CD4-positive, CD25-positive, alpha-beta regulatory T cell (primary cell): ENCODE data around the gene PCNA. TPM values are rescaled to one million over a fixed set of nuclear protein-coding genes. Genes with fewer than 3 reads are reported as not detected.

Experiments
- ATAC-seq, 2 donors: fragments of 150-1000 bp; cut with Tn5 transposase; one replicate each; pipeline ENCODE4 v1.10.0; 2021; ENCODE audit warnings: low read depth in 2 of 2, moderate number of reproducible peaks in 2 of 2, moderate library complexity in 1 of 2
- DNase-seq, 3 donors: peaks; one replicate each; pipeline versions ENCODE4 v3.0.0 to v3.0.0-alpha.2; 2012 to 2022; ENCODE audit warnings: mixed read lengths in 1 of 3
- H3K27ac ChIP-seq: one replicate; pipeline ENCODE4 v1.7.0; 2013; ENCODE audit warnings: mild to moderate bottlenecking, low read length; ENCODE audit not compliant: insufficient read depth, poor library complexity, severe bottlenecking
- H3K27me3 ChIP-seq: one replicate; pipeline ENCODE4 v1.7.0; 2013; ENCODE audit warnings: low read length; ENCODE audit not compliant: control insufficient read depth, insufficient read depth
- H3K36me3 ChIP-seq: one replicate; pipeline ENCODE4 v1.7.0; 2013; ENCODE audit warnings: mild to moderate bottlenecking, low read length, moderate library complexity; ENCODE audit not compliant: control insufficient read depth, insufficient read depth
- H3K4me1 ChIP-seq: 2 replicates; pipeline ENCODE4 v1.7.0; 2013; ENCODE audit warnings: mild to moderate bottlenecking, low read length; ENCODE audit not compliant: insufficient read depth, control insufficient read depth, poor library complexity, severe bottlenecking
- H3K4me3 ChIP-seq: one replicate; pipeline ENCODE4 v1.7.0; 2013; ENCODE audit warnings: low read depth, mild to moderate bottlenecking, low read length, moderate library complexity
- H3K9me3 ChIP-seq, 2 experiments: 1 replicate in 1 of 2; 2 replicates in 1 of 2; pipeline ENCODE4 v1.7.0; 2013; ENCODE audit warnings: low read length in 2 of 2, mild to moderate bottlenecking in 1 of 2, moderate library complexity in 1 of 2; ENCODE audit not compliant: control insufficient read depth in 2 of 2
- H3K27ac Mint-ChIP-seq, 3 donors: one replicate each; pipeline ENCODE4 v1.8.0; 2020 to 2022; ENCODE audit warnings: mild to moderate bottlenecking in 3 of 3, mixed read lengths in 3 of 3, moderate library complexity in 2 of 3
- H3K27me3 Mint-ChIP-seq: one replicate; pipeline ENCODE4 v1.8.0; 2022; ENCODE audit warnings: mild to moderate bottlenecking, mixed read lengths
- H3K36me3 Mint-ChIP-seq: one replicate; pipeline ENCODE4 v1.8.0; 2020; ENCODE audit warnings: mixed read lengths
- H3K4me1 Mint-ChIP-seq, 4 donors: one replicate each; pipeline ENCODE4 v1.8.0; 2020 to 2022; ENCODE audit warnings: mixed read lengths in 4 of 4, mild to moderate bottlenecking in 1 of 4
- H3K4me3 Mint-ChIP-seq, 4 donors: one replicate each; pipeline ENCODE4 v1.8.0; 2020 to 2022; ENCODE audit warnings: mild to moderate bottlenecking in 4 of 4, mixed read lengths in 4 of 4, moderate library complexity in 3 of 4
- H3K9me3 Mint-ChIP-seq, 7 donors: one replicate each; pipeline ENCODE4 v1.8.0; 2020 to 2022; ENCODE audit warnings: mixed read lengths in 7 of 7, mild to moderate bottlenecking in 3 of 7, moderate library complexity in 2 of 7
- polyA plus RNA-seq, 4 donors: library from polyadenylated mRNA; unstranded; fragments of 300-500 nt; fragmentation: Illumina TruSeq; gene quantifications; one replicate each; pipeline ENCODE4 v1.2.3, GENCODE V29; 2021
- total RNA-seq: library from RNA; stranded (reverse); gene quantifications from one replicate; pipeline ENCODE4 v1.2.3, GENCODE V29; 2022

PCNA gene
- total and polyA plus RNA-seq, 5 donors from 2014 or later = 33.0 to 89.9 (median 71.2) TPM

DNA sequence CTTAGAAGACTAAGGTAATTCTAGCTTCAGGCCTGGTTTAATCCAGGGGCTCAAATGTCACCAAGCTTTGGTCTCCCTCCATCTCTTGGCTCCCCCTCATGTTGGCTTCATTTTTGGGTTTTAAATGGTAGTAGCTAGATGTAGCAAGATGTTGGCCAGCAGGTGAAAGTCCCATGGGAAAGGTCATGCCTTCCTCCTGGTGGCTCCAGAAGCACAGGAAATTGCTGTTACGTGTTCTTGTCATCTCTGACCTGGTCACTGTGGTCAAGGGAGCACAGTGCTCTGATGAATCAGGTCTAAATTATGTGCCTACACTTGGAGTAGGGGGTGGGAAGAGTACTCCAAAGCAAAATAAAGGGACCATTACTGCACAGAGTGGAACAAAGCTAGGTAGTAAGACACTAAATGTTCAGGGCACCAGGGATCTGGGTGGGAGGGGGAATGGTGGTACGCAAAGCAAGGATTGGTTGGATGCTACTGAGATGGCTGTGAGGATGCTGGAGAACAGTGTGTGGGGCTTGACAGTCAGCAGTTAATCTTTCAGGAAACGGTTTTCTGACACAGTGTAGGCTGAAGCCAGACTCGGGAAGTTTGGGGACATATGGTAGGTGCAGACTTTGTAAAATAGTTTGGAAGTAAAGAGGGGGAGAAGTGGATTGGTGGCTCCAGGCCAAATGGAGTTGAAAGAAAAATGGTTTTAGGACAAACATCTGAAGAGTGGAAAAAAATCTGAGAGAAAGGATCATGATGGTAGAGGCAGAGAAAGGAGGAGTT lies 37.1 kb upstream of the PCNA start:
- peaks cover 32 to 79% (median 75%) of the 10 kb centered on the region in 4 donors for H3K4me1 Mint-ChIP-seq

DNA sequence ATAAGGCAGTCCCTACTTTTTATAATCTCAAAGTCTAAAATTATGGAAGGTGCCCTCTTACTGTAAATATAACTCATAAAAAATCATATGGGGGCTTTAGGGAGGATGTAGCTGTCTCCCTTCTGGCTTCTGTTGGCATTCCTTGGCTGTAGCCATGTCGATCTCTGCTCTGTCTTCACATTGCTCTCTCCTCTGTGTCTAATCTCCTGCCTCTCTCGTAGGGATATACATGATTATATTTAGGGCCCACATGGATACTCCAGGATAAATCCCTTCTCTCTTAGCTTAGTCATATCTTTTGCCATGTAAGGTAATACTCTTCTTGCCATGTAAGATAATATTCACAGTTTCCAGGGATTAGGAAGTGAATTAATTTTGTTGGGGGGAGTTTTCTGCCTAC lies 35.6 kb upstream of the PCNA start:
- Mint-ChIP-seq H3K36me3 (peaks cover 22% of the 10 kb centered on the region), H3K27ac (peak overlapping the region in 1 of 3 donors; percentile 77), H3K4me1 (peaks cover 32 to 71% (median 67%) of the 10 kb centered on the region in 4 donors), H3K27me3 (no peaks in the 10 kb centered on the region), H3K4me3 (peak overlapping the region in 1 of 4 donors; percentile 4), H3K9me3 (peaks cover 0 to 2% (median 0%) of the 10 kb centered on the region in 7 donors)
- Histone ChIP-seq H3K27me3 (no peaks in the 10 kb centered on the region), H3K4me1 (peaks cover 1% of the 10 kb centered on the region), H3K9me3 (no peaks in the 10 kb centered on the region), H3K27ac (no peak overlapping the region), H3K4me3 (no peak overlapping the region), H3K36me3 (peaks cover 2% of the 10 kb centered on the region)
- no peak for DNase-seq
- ATAC-seq = no peak

More for the DNA sequence above, 37.1 kb upstream of the PCNA start:
- ATAC-seq (no peak), DNase-seq (no peak)
- Mint-ChIP-seq H3K9me3 (peaks cover 0 to 2% (median 0%) of the 10 kb centered on the region in 7 donors), H3K4me3 (no peak overlapping the region), H3K27ac (peak overlapping the region in 2 of 3 donors; percentile 77 to 89), H3K36me3 (peaks cover 18% of the 10 kb centered on the region), H3K27me3 (no peaks in the 10 kb centered on the region)
- no peaks in the 10 kb centered on the region for H3K9me3 ChIP-seq
- H3K4me3 ChIP-seq = no peak overlapping the region
- H3K36me3 ChIP-seq = peaks cover 2% of the 10 kb centered on the region
- peaks cover 4% of the 10 kb centered on the region for H3K4me1 ChIP-seq
- H3K27ac ChIP-seq = no peak overlapping the region
- no peaks in the 10 kb centered on the region for H3K27me3 ChIP-seq

DNA sequence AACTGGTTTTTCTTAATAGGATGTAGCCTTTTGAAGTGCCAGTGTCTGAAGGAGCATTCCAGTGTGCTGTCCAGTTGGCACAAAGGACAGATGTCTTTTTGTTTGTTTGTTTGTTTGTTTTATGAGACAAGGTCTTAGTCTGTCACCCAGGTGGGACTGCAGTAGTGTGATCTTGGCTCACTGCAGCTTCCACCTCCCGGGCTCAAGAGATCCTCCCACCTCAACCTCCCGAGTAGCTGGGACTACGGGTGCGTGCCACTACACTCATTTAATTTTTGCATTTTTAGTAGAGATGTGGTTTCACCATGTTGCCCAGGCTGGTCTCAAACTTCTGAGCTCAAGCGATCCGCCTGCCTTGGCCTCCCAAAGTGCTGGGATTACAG lies 34.8 kb upstream of the PCNA start:
- H3K4me1 Mint-ChIP-seq = peaks cover 28 to 76% (median 64%) of the 10 kb centered on the region in 4 donors

DNA sequence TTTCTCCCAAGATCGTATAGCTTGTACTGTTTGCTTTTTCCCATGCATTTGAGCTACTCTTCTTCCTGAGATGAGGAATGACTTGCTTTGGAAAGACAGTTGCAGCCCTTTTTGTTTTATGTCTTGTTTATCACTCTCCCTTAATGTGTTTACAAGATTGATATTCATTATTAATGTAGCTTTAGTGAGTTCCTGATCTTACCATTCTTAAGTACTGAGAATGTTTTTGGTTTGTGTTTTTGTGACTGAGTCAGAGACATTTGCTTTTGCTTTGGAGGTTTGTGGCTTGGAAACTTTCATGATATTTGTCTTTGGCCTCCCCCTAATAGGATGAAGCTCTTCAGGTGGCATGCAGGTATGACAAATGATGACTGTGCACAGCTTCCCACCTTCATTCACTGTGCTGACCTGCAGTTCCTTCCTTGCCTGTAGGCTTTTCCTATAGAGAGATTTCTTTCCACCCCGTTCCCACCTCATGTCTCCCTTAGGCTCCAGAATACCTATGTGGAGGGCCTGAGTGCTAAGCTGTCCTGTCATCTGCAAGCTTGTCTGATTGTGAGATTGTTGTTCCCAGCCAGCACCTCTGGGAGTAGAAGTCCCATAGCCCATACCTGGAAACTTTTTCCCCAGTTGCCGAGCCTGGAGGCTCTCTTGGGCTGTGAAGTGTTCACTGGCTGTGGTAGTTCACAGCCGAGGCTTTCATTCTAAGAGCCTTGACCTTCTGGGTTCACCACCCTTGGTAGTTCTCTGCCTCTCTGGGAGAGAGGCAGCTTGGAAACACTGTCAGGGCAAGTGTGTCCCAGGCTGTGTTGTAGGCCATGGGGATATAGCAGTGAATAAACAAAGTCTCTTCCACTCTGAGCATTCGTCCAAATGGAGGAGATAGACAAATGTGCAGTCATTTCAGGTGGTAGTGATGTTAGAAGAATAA lies 34.1 kb upstream of the PCNA start:
- ATAC-seq (no peak), DNase-seq (peak in 1 of 3 donors; percentile 5)
- peaks cover 22% of the 10 kb centered on the region for H3K36me3 Mint-ChIP-seq
- Histone ChIP-seq H3K27ac (no peak overlapping the region), H3K9me3 (no peaks in the 10 kb centered on the region), H3K27me3 (no peaks in the 10 kb centered on the region), H3K36me3 (peaks cover 2% of the 10 kb centered on the region), H3K4me3 (no peak overlapping the region), H3K4me1 (no peaks in the 10 kb centered on the region)
- peak overlapping the region in 1 of 3 donors; percentile 17 for H3K27ac Mint-ChIP-seq
- H3K27me3 Mint-ChIP-seq = no peaks in the 10 kb centered on the region
- peaks cover 30 to 80% (median 64%) of the 10 kb centered on the region in 4 donors for H3K4me1 Mint-ChIP-seq
- no peak overlapping the region for H3K4me3 Mint-ChIP-seq
- peaks cover 0 to 2% (median 0%) of the 10 kb centered on the region in 7 donors for H3K9me3 Mint-ChIP-seq

More for the DNA sequence above, 34.8 kb upstream of the PCNA start:
- Histone ChIP-seq H3K9me3 (no peaks in the 10 kb centered on the region), H3K27me3 (no peaks in the 10 kb centered on the region), H3K4me1 (no peaks in the 10 kb centered on the region), H3K36me3 (peaks cover 2% of the 10 kb centered on the region), H3K4me3 (no peak overlapping the region), H3K27ac (no peak overlapping the region)
- ATAC-seq = no peak
- no peak overlapping the region for H3K27ac Mint-ChIP-seq
- H3K27me3 Mint-ChIP-seq = no peaks in the 10 kb centered on the region
- no peak overlapping the region for H3K4me3 Mint-ChIP-seq
- no peak for DNase-seq
- peaks cover 22% of the 10 kb centered on the region for H3K36me3 Mint-ChIP-seq
- H3K9me3 Mint-ChIP-seq = peaks cover 0 to 2% (median 0%) of the 10 kb centered on the region in 7 donors

DNA sequence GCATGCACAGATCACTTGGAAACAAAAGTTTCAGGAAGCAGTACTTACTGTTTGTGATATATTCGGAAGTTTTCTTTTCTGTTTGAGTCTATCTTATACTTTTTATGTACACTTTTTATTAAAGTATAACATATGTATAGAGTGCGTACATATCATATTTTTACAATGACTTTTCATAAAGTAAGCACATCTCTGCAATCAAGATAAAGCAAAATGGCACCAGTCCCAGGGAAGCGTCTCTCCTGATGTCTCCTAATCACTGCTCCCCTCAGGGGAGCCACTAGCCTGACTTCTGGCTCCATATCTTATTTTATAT lies 33.4 kb upstream of the PCNA start:
- Mint-ChIP-seq H3K4me3 (no peak overlapping the region), H3K27me3 (no peaks in the 10 kb centered on the region), H3K27ac (peak overlapping the region in 1 of 3 donors; percentile 17), H3K36me3 (peaks cover 22% of the 10 kb centered on the region), H3K4me1 (peaks cover 34 to 79% (median 65%) of the 10 kb centered on the region in 4 donors), H3K9me3 (peaks cover 0 to 2% (median 0%) of the 10 kb centered on the region in 7 donors)
- Histone ChIP-seq H3K9me3 (no peaks in the 10 kb centered on the region), H3K4me3 (no peak overlapping the region), H3K36me3 (peaks cover 2% of the 10 kb centered on the region), H3K4me1 (no peaks in the 10 kb centered on the region), H3K27ac (no peak overlapping the region), H3K27me3 (no peaks in the 10 kb centered on the region)
- ATAC-seq (no peak), DNase-seq (no peak)

DNA sequence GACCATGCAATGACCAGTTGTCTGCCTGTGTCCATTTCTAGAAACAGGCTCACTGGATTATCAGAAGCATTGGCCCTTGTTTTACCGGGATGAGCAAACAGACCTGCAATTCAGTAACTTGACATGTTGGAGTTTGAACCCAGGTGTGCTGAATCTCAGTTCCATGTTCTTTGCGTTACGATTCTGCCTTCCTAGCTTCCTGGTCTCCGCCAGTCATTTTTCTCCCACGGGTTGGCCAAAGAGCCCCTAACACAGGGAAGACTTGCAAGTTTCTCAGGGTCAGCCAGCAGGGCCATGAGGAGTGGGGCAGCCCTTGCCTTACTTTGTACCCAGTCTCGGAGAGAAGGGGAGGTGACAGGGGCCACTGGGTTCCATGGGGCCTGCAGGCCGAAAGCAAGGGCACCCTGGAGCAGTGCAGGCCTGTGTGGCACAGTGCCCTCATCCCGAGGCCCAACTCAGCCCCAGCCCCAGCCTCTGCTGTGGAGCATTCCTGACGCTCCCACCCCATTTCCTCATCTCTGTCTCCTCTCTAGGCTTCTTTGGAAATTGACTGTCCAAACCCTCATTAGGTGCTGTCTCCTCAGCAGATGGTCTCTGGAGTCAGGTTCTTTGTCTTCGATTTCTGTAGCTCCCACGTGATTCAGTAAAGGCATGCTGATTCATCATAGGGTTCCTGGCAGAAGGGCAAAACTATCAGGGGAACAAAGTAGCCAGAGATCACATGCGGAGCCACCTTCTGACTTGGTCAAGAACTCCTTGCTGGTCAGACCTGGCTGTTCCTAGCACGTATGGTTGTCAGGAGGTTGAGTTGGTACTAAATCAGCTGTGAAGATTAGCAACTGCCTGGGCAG lies 30.7 kb upstream of the PCNA start:
- no peaks in the 10 kb centered on the region for H3K9me3 Mint-ChIP-seq
- Histone ChIP-seq H3K36me3 (peaks cover 2% of the 10 kb centered on the region), H3K27ac (no peak overlapping the region), H3K4me1 (no peaks in the 10 kb centered on the region), H3K4me3 (no peak overlapping the region), H3K9me3 (no peaks in the 10 kb centered on the region), H3K27me3 (no peaks in the 10 kb centered on the region)
- H3K4me3 Mint-ChIP-seq = no peak overlapping the region
- ATAC-seq (no peak), DNase-seq (no peak)
- H3K27ac Mint-ChIP-seq = peak overlapping the region in 2 of 3 donors; percentile 39 to 78
- H3K4me1 Mint-ChIP-seq = peaks cover 41 to 81% (median 58%) of the 10 kb centered on the region in 4 donors
- peaks cover 16% of the 10 kb centered on the region for H3K36me3 Mint-ChIP-seq
- no peaks in the 10 kb centered on the region for H3K27me3 Mint-ChIP-seq

DNA sequence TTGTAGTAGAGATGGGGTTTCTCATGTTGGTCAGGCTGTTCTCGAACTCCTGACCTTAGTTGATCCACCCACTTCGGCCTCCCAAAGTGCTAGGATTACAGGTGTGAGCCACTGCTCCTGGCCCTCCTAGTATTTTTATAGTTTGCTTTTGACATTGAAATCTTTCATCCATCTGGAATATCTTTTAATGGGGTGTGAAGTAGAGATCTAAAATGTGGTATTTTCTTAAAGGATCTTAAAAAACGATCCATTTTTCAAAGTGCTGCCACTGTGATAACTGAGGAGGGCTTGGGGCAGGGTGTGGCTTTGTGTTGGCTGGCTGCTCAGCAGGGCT lies 30.1 kb upstream of the PCNA start:
- H3K27ac ChIP-seq = no peak overlapping the region
- ATAC-seq = no peak
- no peaks in the 10 kb centered on the region for H3K27me3 ChIP-seq
- H3K4me1 Mint-ChIP-seq = peaks cover 38 to 78% (median 56%) of the 10 kb centered on the region in 4 donors
- peak overlapping the region in 1 of 3 donors; percentile 78 for H3K27ac Mint-ChIP-seq
- H3K27me3 Mint-ChIP-seq = no peaks in the 10 kb centered on the region
- peaks cover 15% of the 10 kb centered on the region for H3K36me3 Mint-ChIP-seq
- no peaks in the 10 kb centered on the region for H3K9me3 Mint-ChIP-seq
- H3K4me3 ChIP-seq = no peak overlapping the region
- H3K9me3 ChIP-seq = no peaks in the 10 kb centered on the region
- DNase-seq = no peak
- peaks cover 3% of the 10 kb centered on the region for H3K4me1 ChIP-seq
- no peak overlapping the region for H3K4me3 Mint-ChIP-seq
- H3K36me3 ChIP-seq = peaks cover 2% of the 10 kb centered on the region
